Breast epithelium (tissue), 3 donors: ENCODE results near the gene MYH9.

Experiments used
- POLR2A ChIP-seq: fragments of 450-650 bp; IDR thresholded peaks from one replicate; pipeline ENCODE4 v1.6.1; 2016; ENCODE audit warnings: antibody characterized with exemption, mild to moderate bottlenecking, moderate library complexity
- POLR2AphosphoS5 ChIP-seq, 3 donors: sonication (generic); formaldehyde crosslinking; IDR thresholded peaks; one replicate each; pipeline ENCODE4 v1.6.1; 2017; ENCODE audit warnings: antibody characterized with exemption in 3 of 3
- TF ChIP-seq, protein P1 (sequence below), 3 donors: fragments of 450-650 bp; IDR thresholded peaks; one replicate each; pipeline ENCODE4 v1.5.1; 2016 to 2017; ENCODE audit warnings: antibody characterized with exemption in 3 of 3, mild to moderate bottlenecking in 3 of 3, moderate library complexity in 3 of 3

DNA sequence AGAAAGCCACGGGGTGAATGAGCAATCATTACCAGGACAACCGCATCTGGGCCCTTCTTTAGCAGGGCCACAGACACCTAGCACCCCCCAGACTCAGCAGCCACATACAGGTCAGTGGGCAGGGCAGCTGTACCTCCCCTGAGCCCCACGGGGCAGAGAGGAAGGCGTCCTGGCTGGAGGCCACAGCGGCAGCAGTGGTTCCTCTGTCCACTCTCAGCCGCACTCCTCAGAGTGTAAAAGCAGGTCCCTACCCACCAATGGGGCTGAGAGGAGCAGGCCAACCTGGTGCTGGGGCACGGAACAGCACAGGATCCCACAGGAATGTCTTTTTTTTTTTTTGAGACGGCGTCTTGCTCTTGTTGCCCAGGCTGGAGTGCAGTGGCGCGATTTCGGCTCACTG lies 69.3 kb downstream of the MYH9 start:
- TF ChIP-seq, protein P1, sequence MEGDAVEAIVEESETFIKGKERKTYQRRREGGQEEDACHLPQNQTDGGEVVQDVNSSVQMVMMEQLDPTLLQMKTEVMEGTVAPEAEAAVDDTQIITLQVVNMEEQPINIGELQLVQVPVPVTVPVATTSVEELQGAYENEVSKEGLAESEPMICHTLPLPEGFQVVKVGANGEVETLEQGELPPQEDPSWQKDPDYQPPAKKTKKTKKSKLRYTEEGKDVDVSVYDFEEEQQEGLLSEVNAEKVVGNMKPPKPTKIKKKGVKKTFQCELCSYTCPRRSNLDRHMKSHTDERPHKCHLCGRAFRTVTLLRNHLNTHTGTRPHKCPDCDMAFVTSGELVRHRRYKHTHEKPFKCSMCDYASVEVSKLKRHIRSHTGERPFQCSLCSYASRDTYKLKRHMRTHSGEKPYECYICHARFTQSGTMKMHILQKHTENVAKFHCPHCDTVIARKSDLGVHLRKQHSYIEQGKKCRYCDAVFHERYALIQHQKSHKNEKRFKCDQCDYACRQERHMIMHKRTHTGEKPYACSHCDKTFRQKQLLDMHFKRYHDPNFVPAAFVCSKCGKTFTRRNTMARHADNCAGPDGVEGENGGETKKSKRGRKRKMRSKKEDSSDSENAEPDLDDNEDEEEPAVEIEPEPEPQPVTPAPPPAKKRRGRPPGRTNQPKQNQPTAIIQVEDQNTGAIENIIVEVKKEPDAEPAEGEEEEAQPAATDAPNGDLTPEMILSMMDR (IDR thresholded peaks at IDR 0.05) = no peak
- TF ChIP-seq POLR2A = no peak
- TF ChIP-seq POLR2AphosphoS5 (IDR thresholded peaks at IDR 0.05) = no peak
